Measurements from ENCODE around the gene MYO16.
"Not testable (repeated sequence)": the region's sequence is repeated elsewhere in the genome, so short reads cannot be mapped to it uniquely, and the experiment has no call there.

MYO16 gene

GRCh38 chr13:109074436-109074835 is 445.0 kb downstream of the MYO16 start:
- DNase-seq (ENCODE audit: low read depth) = no peak

GRCh38 chr13:109074853-109075252 is 445.4 kb downstream of the MYO16 start:
- DNase-seq (ENCODE audit: low read depth) = no peak

GRCh38 chr13:109087916-109088623 is 458.7 kb downstream of the MYO16 start:
- no peak for DNase-seq (ENCODE audit: low read depth)

GRCh38 chr13:109088624-109088917 is 459.2 kb downstream of the MYO16 start:
- no peak for DNase-seq (ENCODE audit: low read depth)

- no peak for DNase-seq (ENCODE audit: low read depth)
These were observed 461.4 kb downstream of the MYO16 start for GRCh38 chr13:109090796-109091195.

- DNase-seq (ENCODE audit: low read depth) = no peak
These were observed 461.8 kb downstream of the MYO16 start for GRCh38 chr13:109091249-109091648.

GRCh38 chr13:109092186-109092585 is 462.8 kb downstream of the MYO16 start:
- not testable (repeated sequence) for DNase-seq (ENCODE audit: low read depth)

GRCh38 chr13:109093998-109094397 is 464.6 kb downstream of the MYO16 start:
- no peak for DNase-seq (ENCODE audit: low read depth)

- no peak for DNase-seq (ENCODE audit: low read depth)
These were observed 465.7 kb downstream of the MYO16 start for GRCh38 chr13:109095126-109095525.

GRCh38 chr13:109096101-109096500 is 466.7 kb downstream of the MYO16 start:
- DNase-seq (ENCODE audit: low read depth) = no peak

- no peak for DNase-seq (ENCODE audit: low read depth)
These were observed 471.4 kb downstream of the MYO16 start for GRCh38 chr13:109100705-109101304.

GRCh38 chr13:109101550-109102144 is 472.2 kb downstream of the MYO16 start:
- DNase-seq (ENCODE audit: low read depth) = no peak

GRCh38 chr13:109105899-109106298 is 476.5 kb downstream of the MYO16 start:
- no peak for DNase-seq (ENCODE audit: low read depth)

GRCh38 chr13:109110159-109110558 is 480.7 kb downstream of the MYO16 start:
- no peak for DNase-seq (ENCODE audit: low read depth)

- no peak for DNase-seq (ENCODE audit: low read depth)
These were observed 481.7 kb downstream of the MYO16 start for GRCh38 chr13:109111141-109111540.

GRCh38 chr13:109113427-109113826 is 484.0 kb downstream of the MYO16 start:
- DNase-seq (ENCODE audit: low read depth) = no peak

GRCh38 chr13:109114162-109114561 is 484.8 kb downstream of the MYO16 start:
- no peak for DNase-seq (ENCODE audit: low read depth)

- no peak for DNase-seq (ENCODE audit: low read depth)
These were observed 485.6 kb downstream of the MYO16 start for GRCh38 chr13:109114991-109115390.

GRCh38 chr13:109118521-109118920 is 489.1 kb downstream of the MYO16 start:
- DNase-seq (ENCODE audit: low read depth) = no peak

GRCh38 chr13:109119896-109120295 is 490.5 kb downstream of the MYO16 start:
- DNase-seq (ENCODE audit: low read depth) = no peak

- DNase-seq (ENCODE audit: low read depth) = no peak
These were observed 492.4 kb downstream of the MYO16 start for GRCh38 chr13:109121826-109122225.

GRCh38 chr13:109123971-109124370 is 494.6 kb downstream of the MYO16 start:
- DNase-seq (ENCODE audit: low read depth) = no peak

GRCh38 chr13:109126178-109126577 is 496.8 kb downstream of the MYO16 start:
- DNase-seq (ENCODE audit: low read depth) = no peak

Measured in HS-5 (cell line).